GM12892 (cell line): Measurements from ENCODE around the gene AOPEP.

Source experiments
- POLR2A ChIP-seq: IDR thresholded peaks from 2 replicates; pipeline ENCODE4 v1.6.1; 2011; ENCODE audit warnings: low read depth, low read length, control low read depth
- POLR2AphosphoS5 ChIP-seq: IDR thresholded peaks from 2 replicates; pipeline ENCODE4 v1.6.1; 2011; ENCODE audit warnings: low read depth, low read length, control low read depth
- TAF1 ChIP-seq: IDR thresholded peaks from 2 replicates; pipeline ENCODE4 v1.6.1; 2011; ENCODE audit warnings: low read depth, mild to moderate bottlenecking, control low read depth, low read length, borderline replicate concordance

DNA sequence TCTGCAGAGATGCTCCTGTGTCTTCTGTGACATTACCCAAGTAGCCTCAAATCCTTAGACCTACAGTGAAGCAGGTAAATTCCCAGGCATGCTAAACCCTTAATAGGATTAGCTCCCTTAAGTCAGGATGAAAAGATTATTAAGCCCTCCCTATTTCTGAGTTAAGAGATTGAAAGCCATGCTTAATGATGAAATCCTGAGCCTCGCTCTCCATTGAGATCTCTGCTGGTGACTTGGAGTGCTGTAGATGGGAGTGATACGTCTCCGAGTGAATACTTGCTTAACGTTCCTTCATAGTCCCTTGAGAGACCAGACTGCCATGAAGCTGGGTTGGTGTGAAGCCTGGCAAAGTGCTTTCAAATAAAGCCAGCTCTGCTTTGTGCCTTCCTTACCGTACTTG lies 34.2 kb downstream of the AOPEP start:
- no peak for TF ChIP-seq POLR2AphosphoS5
- no peak for TF ChIP-seq POLR2A
- TF ChIP-seq TAF1, result no peak
